ENCODE measurements around the gene CEP68. TPM values are rescaled to one million over a fixed set of nuclear protein-coding genes. Genes with fewer than 3 reads are reported as not detected.

The CEP68 gene
- total RNA-seq, 4 donors from 2014 or later: 21.4 to 48.0 (median 35.2) TPM

DNA sequence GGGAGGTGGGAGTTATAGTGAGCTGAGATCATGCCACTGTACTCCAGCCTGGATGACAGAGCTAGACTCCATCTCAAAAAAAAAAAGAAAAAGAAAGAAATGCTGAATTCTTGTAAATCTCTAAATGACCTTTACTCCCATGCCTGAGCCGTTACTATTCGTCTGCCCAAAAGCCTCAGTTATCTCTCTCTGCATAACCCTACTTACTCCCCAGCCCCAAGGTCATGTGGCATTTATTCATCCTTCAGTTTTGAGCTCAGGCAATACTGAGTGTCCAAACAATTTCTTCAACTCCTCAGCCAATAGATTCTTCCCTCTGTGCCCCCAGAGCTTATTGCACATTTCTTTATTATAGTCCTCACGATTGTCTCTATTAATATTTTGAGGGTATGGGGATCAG, 44.9 kb downstream of the CEP68 start:
- DNase-seq (no peak), ATAC-seq (peak in 1 of 2 donors; percentile 19)
- peaks cover 2 to 49% of the 10 kb centered on the region in 2 donors for H3K36me3 ChIP-seq
- TF ChIP-seq POLR2A (IDR thresholded peaks at IDR 0.05): no peak
- TF ChIP-seq, protein P1, sequence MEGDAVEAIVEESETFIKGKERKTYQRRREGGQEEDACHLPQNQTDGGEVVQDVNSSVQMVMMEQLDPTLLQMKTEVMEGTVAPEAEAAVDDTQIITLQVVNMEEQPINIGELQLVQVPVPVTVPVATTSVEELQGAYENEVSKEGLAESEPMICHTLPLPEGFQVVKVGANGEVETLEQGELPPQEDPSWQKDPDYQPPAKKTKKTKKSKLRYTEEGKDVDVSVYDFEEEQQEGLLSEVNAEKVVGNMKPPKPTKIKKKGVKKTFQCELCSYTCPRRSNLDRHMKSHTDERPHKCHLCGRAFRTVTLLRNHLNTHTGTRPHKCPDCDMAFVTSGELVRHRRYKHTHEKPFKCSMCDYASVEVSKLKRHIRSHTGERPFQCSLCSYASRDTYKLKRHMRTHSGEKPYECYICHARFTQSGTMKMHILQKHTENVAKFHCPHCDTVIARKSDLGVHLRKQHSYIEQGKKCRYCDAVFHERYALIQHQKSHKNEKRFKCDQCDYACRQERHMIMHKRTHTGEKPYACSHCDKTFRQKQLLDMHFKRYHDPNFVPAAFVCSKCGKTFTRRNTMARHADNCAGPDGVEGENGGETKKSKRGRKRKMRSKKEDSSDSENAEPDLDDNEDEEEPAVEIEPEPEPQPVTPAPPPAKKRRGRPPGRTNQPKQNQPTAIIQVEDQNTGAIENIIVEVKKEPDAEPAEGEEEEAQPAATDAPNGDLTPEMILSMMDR (IDR thresholded peaks at IDR 0.05 in 4 of 5, conservative IDR thresholded peaks at IDR 0.05 in 1 of 5): no peak
- peaks cover 5 to 8% of the 10 kb centered on the region in 2 donors for H3K4me1 ChIP-seq
- no peaks in the 10 kb centered on the region for H3K9me3 ChIP-seq
- H3K4me3 ChIP-seq: no peak overlapping the region
- in situ Hi-C loops (cut with MboI; ENCODE audit: low sequenced_read_pairs in 4 of 4): no loop called here
- H3K27me3 ChIP-seq: no peaks in the 10 kb centered on the region
- peak overlapping the region in 1 of 4 donors; percentile 4 for H3K27ac ChIP-seq
- intact Hi-C loops (cut with DNase I; ENCODE audit: low total_unique reads): no loop called here

- TF ChIP-seq, protein P1 (IDR thresholded peaks at IDR 0.05 in 4 of 5, conservative IDR thresholded peaks at IDR 0.05 in 1 of 5): no peak
- no peak for TF ChIP-seq POLR2A (IDR thresholded peaks at IDR 0.05)
- Histone ChIP-seq H3K4me1 (peaks cover 14 to 22% of the 10 kb centered on the region in 2 donors), H3K4me3 (no peak overlapping the region), H3K9me3 (no peaks in the 10 kb centered on the region), H3K27me3 (no peaks in the 10 kb centered on the region), H3K36me3 (peaks cover 2 to 31% of the 10 kb centered on the region in 2 donors), H3K27ac (no peak overlapping the region)
- in situ Hi-C loops (cut with MboI; ENCODE audit: low sequenced_read_pairs in 4 of 4): no loop called here
- DNase-seq (no peak), ATAC-seq (no peak)
- intact Hi-C loops (cut with DNase I; ENCODE audit: low total_unique reads): no loop called here
These were observed 46.9 kb downstream of the CEP68 start for GRCh38 chr2:65103013-65103715.

DNA sequence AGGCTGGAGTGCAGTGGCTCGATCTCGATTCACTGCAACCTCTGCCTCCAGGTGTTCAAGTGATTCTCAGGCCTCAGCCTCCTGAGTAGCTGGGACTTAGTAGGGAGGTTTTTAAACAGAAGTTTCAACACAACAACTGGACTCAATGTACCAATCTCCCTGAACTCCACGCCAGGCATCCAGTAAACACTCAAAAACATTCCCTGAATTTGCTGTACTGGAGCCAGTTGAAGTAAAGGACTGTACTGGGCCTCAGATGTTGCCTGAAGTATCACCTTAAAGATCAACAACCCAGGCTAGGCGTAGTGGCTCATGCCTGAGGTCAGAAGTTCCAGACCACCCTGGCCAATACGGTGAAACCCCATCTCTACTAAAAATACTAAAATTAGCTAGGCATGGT, 51.3 kb downstream of the CEP68 start:
- in situ Hi-C loops (cut with MboI; ENCODE audit: low sequenced_read_pairs in 4 of 4): no loop called here
- Histone ChIP-seq H3K27me3 (no peaks in the 10 kb centered on the region), H3K27ac (peak overlapping the region in 2 of 4 donors; percentile 39 to 44), H3K9me3 (no peaks in the 10 kb centered on the region), H3K4me1 (peaks cover 22 to 29% of the 10 kb centered on the region in 2 donors), H3K36me3 (peaks cover 0 to 11% of the 10 kb centered on the region in 2 donors), H3K4me3 (no peak overlapping the region)
- TF ChIP-seq, protein P1 (IDR thresholded peaks at IDR 0.05 in 4 of 5, conservative IDR thresholded peaks at IDR 0.05 in 1 of 5): no peak
- TF ChIP-seq POLR2A (IDR thresholded peaks at IDR 0.05): no peak
- DNase-seq: no peak
- intact Hi-C loops (cut with DNase I; ENCODE audit: low total_unique reads): no loop called here
- ATAC-seq: peak; percentile 57 to 79

- intact Hi-C loops (cut with DNase I; ENCODE audit: low total_unique reads) (no loop called here), in situ Hi-C loops (cut with MboI; ENCODE audit: low sequenced_read_pairs in 4 of 4) (no loop called here)
- ATAC-seq (no peak), DNase-seq (no peak)
- TF ChIP-seq POLR2A (IDR thresholded peaks at IDR 0.05): no peak
- TF ChIP-seq, protein P1 (IDR thresholded peaks at IDR 0.05 in 4 of 5, conservative IDR thresholded peaks at IDR 0.05 in 1 of 5): no peak
- H3K36me3 ChIP-seq: no peaks in the 10 kb centered on the region
- H3K27ac ChIP-seq: no peak overlapping the region
- peaks cover 33 to 37% of the 10 kb centered on the region in 2 donors for H3K4me1 ChIP-seq
- H3K4me3 ChIP-seq: no peak overlapping the region
- H3K9me3 ChIP-seq: no peaks in the 10 kb centered on the region
- no peaks in the 10 kb centered on the region for H3K27me3 ChIP-seq
These were observed 52.6 kb downstream of the CEP68 start for GRCh38 chr2:65108780-65109179.
